Activated CD4-positive, alpha-beta memory T cell treated with anti-CD3 and anti-CD28 coated beads for 36 hours (primary cell): ENCODE data around the gene KCNT1. TPM values are rescaled to one million over a fixed set of nuclear protein-coding genes. Genes with fewer than 3 reads are reported as not detected.

ENCODE experiments used
- CTCF ChIA-PET: fragments of 350-600 bp; sonication (Branson Sonifier 250); formaldehyde crosslinking; loops from one replicate; lab custom pipeline; 2021; ENCODE audit warnings: antibody characterized with exemption, inconsistent platforms; lab: Charles Lee
- POLR2A ChIA-PET: fragments of 350-600 bp; sonication (Branson Sonifier 250); formaldehyde crosslinking; loops from one replicate; lab custom pipeline; 2021; ENCODE audit warnings: antibody characterized with exemption; lab: Charles Lee
- DNase-seq: peaks from one replicate; pipeline ENCODE4 v3.0.0-alpha.2; 2020
- H3K27ac Mint-ChIP-seq: one replicate; pipeline ENCODE4 v1.8.0; 2021; ENCODE audit warnings: mixed read lengths
- H3K27me3 Mint-ChIP-seq: one replicate; pipeline ENCODE4 v1.8.0; 2021; ENCODE audit warnings: mixed read lengths
- H3K36me3 Mint-ChIP-seq: one replicate; pipeline ENCODE4 v1.8.0; 2021; ENCODE audit warnings: mixed read lengths
- H3K4me1 Mint-ChIP-seq: one replicate; pipeline ENCODE4 v1.8.0; 2021; ENCODE audit warnings: low read depth, mixed read lengths
- H3K4me3 Mint-ChIP-seq: one replicate; pipeline ENCODE4 v1.8.0; 2021; ENCODE audit warnings: mild to moderate bottlenecking, mixed read lengths
- H3K9me3 Mint-ChIP-seq: one replicate; pipeline ENCODE4 v1.8.0; 2021; ENCODE audit warnings: mixed read lengths
- intact Hi-C: fragments of 100-400 bp; cut with micrococcal nuclease; formaldehyde crosslinking; loops from one replicate; pipeline ENCODE4 v1.15.1; 2023
- total RNA-seq, 2 experiments: library from RNA; stranded (reverse); gene quantifications; one replicate each; pipeline ENCODE4 v1.2.3, GENCODE V29; 2021

KCNT1 gene
- total RNA-seq, 2 experiments from 2014 or later, result not detected

- ChIA-PET CTCF (no interaction called here), POLR2A (no interaction called here)
- no peak overlapping the region for H3K4me3 Mint-ChIP-seq
- peaks cover 2% of the 10 kb centered on the region for H3K27me3 Mint-ChIP-seq
- intact Hi-C loops, result no loop called here
- no peaks in the 10 kb centered on the region for H3K9me3 Mint-ChIP-seq
- DNase-seq, result no peak
- H3K36me3 Mint-ChIP-seq, result no peaks in the 10 kb centered on the region
- H3K4me1 Mint-ChIP-seq, result no peaks in the 10 kb centered on the region
- no peak overlapping the region for H3K27ac Mint-ChIP-seq
These were observed 24.3 kb upstream of the KCNT1 start for GRCh38 chr9:135677641-135678168.

GRCh38 chr9:135678236-135679017 is 23.6 kb upstream of the KCNT1 start:
- H3K27me3 Mint-ChIP-seq, result peaks cover 2% of the 10 kb centered on the region
- no peaks in the 10 kb centered on the region for H3K9me3 Mint-ChIP-seq
- H3K27ac Mint-ChIP-seq, result no peak overlapping the region
- ChIA-PET POLR2A (no interaction called here), CTCF (no interaction called here)
- H3K36me3 Mint-ChIP-seq, result no peaks in the 10 kb centered on the region
- no peak for DNase-seq
- no peak overlapping the region for H3K4me3 Mint-ChIP-seq
- no peaks in the 10 kb centered on the region for H3K4me1 Mint-ChIP-seq
- intact Hi-C loops, result no loop called here

GRCh38 chr9:135680056-135680455 is 21.9 kb upstream of the KCNT1 start:
- H3K9me3 Mint-ChIP-seq, result no peaks in the 10 kb centered on the region
- H3K36me3 Mint-ChIP-seq, result no peaks in the 10 kb centered on the region
- H3K27ac Mint-ChIP-seq, result no peak overlapping the region
- peaks cover 8% of the 10 kb centered on the region for H3K27me3 Mint-ChIP-seq
- DNase-seq, result no peak
- intact Hi-C loops, result no loop called here
- H3K4me1 Mint-ChIP-seq, result no peaks in the 10 kb centered on the region
- CTCF ChIA-PET, result no interaction called here
- POLR2A ChIA-PET, result no interaction called here
- no peak overlapping the region for H3K4me3 Mint-ChIP-seq

DNA sequence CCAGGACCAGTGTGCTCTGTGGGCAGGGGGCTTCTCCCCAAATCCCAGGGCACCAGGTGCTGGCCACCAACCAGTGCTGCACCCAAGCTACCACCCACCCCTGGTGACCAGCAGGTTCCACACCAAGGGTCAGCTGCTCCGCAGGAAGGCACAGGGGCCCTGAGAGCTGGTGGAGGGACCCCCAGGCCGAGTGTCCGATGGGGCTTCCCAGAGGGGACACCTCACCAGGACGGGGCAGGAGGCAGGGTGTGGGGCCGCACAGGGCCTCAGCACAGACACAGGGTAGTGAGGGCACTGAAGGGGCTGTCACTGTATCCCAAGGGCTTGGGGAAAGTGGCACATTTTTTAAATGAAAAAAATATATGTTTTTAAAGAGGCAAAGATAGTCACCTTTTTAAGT is 20.8 kb upstream of the KCNT1 start:
- H3K4me3 Mint-ChIP-seq, result no peak overlapping the region
- no peak for DNase-seq
- H3K36me3 Mint-ChIP-seq, result no peaks in the 10 kb centered on the region
- POLR2A ChIA-PET, result no interaction called here
- intact Hi-C loops, result no loop called here
- H3K9me3 Mint-ChIP-seq, result no peaks in the 10 kb centered on the region
- CTCF ChIA-PET, result no interaction called here
- H3K27ac Mint-ChIP-seq, result no peak overlapping the region
- no peaks in the 10 kb centered on the region for H3K4me1 Mint-ChIP-seq
- H3K27me3 Mint-ChIP-seq, result peaks cover 8% of the 10 kb centered on the region

DNA sequence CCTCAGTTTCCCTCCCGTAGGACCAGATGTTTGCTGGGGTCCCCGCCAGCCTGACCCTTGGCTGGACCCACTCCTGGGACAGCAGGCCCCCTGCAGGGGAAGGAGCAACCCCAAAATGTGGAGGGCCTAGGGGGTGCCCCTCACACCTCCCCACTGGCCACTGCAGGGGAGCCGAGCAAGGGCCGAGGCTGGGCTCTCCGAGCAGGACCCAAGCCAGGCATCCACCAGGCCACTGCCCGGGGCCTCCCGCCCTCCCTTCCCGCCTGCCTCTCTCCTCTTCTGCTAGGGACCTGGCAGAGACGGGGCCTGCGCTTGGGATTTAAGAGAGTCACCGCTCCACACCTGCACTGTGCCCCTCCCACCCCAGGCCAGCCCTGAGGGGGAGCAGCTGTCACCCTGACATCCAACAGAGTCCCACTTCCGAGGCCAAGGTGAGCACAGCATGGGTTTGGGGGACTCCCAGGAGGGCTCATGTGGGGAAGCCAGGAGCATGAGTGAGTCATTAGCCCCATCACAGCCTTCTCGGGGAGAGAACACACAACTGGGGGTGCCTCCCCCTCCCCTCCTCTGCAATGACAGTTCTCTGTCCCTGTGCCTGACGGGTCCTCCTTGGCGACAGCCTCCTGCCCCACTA is 18.5 kb upstream of the KCNT1 start:
- intact Hi-C loops, result no loop called here
- Mint-ChIP-seq H3K27ac (no peak overlapping the region), H3K9me3 (no peaks in the 10 kb centered on the region), H3K27me3 (peaks cover 8% of the 10 kb centered on the region), H3K36me3 (no peaks in the 10 kb centered on the region), H3K4me1 (no peaks in the 10 kb centered on the region), H3K4me3 (no peak overlapping the region)
- DNase-seq, result no peak
- ChIA-PET POLR2A (no interaction called here), CTCF (no interaction called here)

- ChIA-PET CTCF (no interaction called here), POLR2A (no interaction called here)
- no peaks in the 10 kb centered on the region for H3K4me1 Mint-ChIP-seq
- H3K27ac Mint-ChIP-seq, result no peak overlapping the region
- no peak for DNase-seq
- no peaks in the 10 kb centered on the region for H3K36me3 Mint-ChIP-seq
- no peak overlapping the region for H3K4me3 Mint-ChIP-seq
- peaks cover 8% of the 10 kb centered on the region for H3K27me3 Mint-ChIP-seq
- intact Hi-C loops, result no loop called here
- H3K9me3 Mint-ChIP-seq, result no peaks in the 10 kb centered on the region
These were observed 17.3 kb upstream of the KCNT1 start for GRCh38 chr9:135684691-135685090.

- intact Hi-C loops, result no loop called here
- Mint-ChIP-seq H3K9me3 (no peaks in the 10 kb centered on the region), H3K36me3 (no peaks in the 10 kb centered on the region), H3K4me3 (no peak overlapping the region), H3K4me1 (no peaks in the 10 kb centered on the region), H3K27me3 (peaks cover 14% of the 10 kb centered on the region), H3K27ac (no peak overlapping the region)
- ChIA-PET POLR2A (no interaction called here), CTCF (no interaction called here)
- DNase-seq, result no peak
These were observed 14.8 kb upstream of the KCNT1 start for GRCh38 chr9:135687216-135687615.

DNA sequence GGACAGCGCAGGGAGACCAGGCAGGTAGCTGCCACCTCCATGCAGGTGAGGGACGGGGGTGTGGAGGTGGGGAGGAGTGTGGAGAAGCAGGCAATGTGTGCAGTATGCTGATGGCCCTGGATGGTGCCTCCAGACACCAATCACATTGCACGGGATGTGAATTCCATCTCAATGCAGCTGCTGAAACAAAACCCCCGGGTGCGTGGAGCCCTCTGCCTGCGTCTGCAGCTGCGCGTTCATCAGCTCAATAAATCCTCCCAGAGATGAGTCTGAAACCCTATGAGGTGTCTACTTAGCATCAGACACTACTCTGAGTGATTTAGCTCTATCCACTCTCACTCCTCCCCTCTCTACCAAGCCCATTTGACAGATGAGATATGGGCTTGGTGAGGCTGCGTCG is 13.0 kb upstream of the KCNT1 start:
- CTCF ChIA-PET, result no interaction called here
- no peak overlapping the region for H3K27ac Mint-ChIP-seq
- no peak for DNase-seq
- H3K36me3 Mint-ChIP-seq, result no peaks in the 10 kb centered on the region
- peaks cover 10% of the 10 kb centered on the region for H3K27me3 Mint-ChIP-seq
- no peaks in the 10 kb centered on the region for H3K4me1 Mint-ChIP-seq
- POLR2A ChIA-PET, result no interaction called here
- no peak overlapping the region for H3K4me3 Mint-ChIP-seq
- H3K9me3 Mint-ChIP-seq, result no peaks in the 10 kb centered on the region
- intact Hi-C loops, result no loop called here

- no peaks in the 10 kb centered on the region for H3K36me3 Mint-ChIP-seq
- POLR2A ChIA-PET, result no interaction called here
These were observed 11.0 kb upstream of the KCNT1 start for GRCh38 chr9:135690836-135691570.

DNA sequence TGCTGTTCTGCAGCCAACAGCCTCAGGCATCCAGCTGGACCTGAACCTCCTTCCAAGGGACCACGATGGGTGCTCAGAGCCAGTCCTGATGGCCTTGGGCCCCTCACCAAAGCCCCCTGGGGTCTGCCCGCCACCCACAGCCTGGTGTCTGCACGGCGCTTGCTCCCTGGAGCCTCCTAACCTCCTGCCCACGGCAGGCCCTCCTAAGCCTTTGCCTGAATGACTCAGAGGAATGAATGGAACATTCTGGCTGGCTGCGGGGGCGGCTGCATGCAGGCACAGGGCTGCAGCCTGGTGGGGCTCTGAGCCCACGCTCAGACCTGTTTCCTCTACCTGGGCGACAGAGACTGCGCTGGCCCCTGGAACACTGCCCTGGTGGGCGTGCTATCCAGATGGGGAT is 9.6 kb upstream of the KCNT1 start:
- POLR2A ChIA-PET, result no interaction called here
- H3K27me3 Mint-ChIP-seq, result peaks cover 8% of the 10 kb centered on the region

More at GRCh38 chr9:135690836-135691570, 11.0 kb upstream of the KCNT1 start:
- H3K4me3 Mint-ChIP-seq, result no peak overlapping the region
- no peak overlapping the region for H3K27ac Mint-ChIP-seq
- intact Hi-C loops, result no loop called here
- H3K4me1 Mint-ChIP-seq, result no peaks in the 10 kb centered on the region
- DNase-seq, result no peak
- H3K9me3 Mint-ChIP-seq, result no peaks in the 10 kb centered on the region
- CTCF ChIA-PET, result no interaction called here
- peaks cover 8% of the 10 kb centered on the region for H3K27me3 Mint-ChIP-seq

GRCh38 chr9:135693265-135693664 is 8.7 kb upstream of the KCNT1 start:
- no peaks in the 10 kb centered on the region for H3K9me3 Mint-ChIP-seq
- no peak for DNase-seq
- ChIA-PET POLR2A (no interaction called here), CTCF (interaction anchor here (1.2 kb wide), 1 partner anchor 9 kb away, joined by 6 read pairs; no protein-coding TSS in a partner anchor)
- no peak overlapping the region for H3K27ac Mint-ChIP-seq
- no peaks in the 10 kb centered on the region for H3K36me3 Mint-ChIP-seq
- H3K4me1 Mint-ChIP-seq, result no peaks in the 10 kb centered on the region
- H3K27me3 Mint-ChIP-seq, result peaks cover 8% of the 10 kb centered on the region
- H3K4me3 Mint-ChIP-seq, result no peak overlapping the region
- intact Hi-C loops, result no loop called here

More for the DNA sequence above, 9.6 kb upstream of the KCNT1 start:
- CTCF ChIA-PET, result no interaction called here
- H3K4me1 Mint-ChIP-seq, result no peaks in the 10 kb centered on the region
- intact Hi-C loops, result no loop called here
- DNase-seq, result no peak
- H3K36me3 Mint-ChIP-seq, result no peaks in the 10 kb centered on the region
- H3K4me3 Mint-ChIP-seq, result no peak overlapping the region
- H3K9me3 Mint-ChIP-seq, result no peaks in the 10 kb centered on the region
- no peak overlapping the region for H3K27ac Mint-ChIP-seq

DNA sequence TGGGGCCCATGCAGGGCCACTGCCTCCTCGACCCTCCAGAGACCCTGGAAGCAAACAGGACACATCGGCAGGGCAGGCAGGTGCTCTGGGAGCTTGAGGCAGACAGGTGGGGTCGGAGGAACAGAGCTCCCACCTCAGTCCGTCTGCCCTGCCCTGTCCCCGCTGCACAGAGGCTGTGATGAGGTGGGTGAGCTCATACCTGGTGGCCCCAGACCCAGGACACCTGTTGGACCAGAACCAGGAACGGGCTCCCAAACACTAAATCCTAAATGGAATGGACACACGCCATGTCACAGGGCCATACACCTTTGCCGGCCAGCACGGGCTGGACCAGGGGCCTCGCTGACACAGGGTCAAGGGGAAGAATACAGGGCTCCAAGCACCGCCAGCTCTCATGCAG is 8.2 kb upstream of the KCNT1 start:
- intact Hi-C loops, result no loop called here
- no peaks in the 10 kb centered on the region for H3K9me3 Mint-ChIP-seq
- H3K27ac Mint-ChIP-seq, result no peak overlapping the region
- ChIA-PET POLR2A (no interaction called here), CTCF (interaction anchor here (0.7 to 1.2 kb wide), 3 partner anchors 9 to 274 kb away, joined by 3 to 6 read pairs (median 3); no protein-coding TSS in a partner anchor)
- H3K36me3 Mint-ChIP-seq, result no peaks in the 10 kb centered on the region
- peaks cover 8% of the 10 kb centered on the region for H3K27me3 Mint-ChIP-seq
- DNase-seq, result no peak
- H3K4me3 Mint-ChIP-seq, result no peak overlapping the region
- H3K4me1 Mint-ChIP-seq, result no peaks in the 10 kb centered on the region
